NCI-H69 (cell line): ENCODE data around the gene MIPEP.
"Not testable (repeated sequence)": the region's sequence is repeated elsewhere in the genome, so short reads cannot be mapped to it uniquely, and the experiment has no call there.

Experiments used
- DNase-seq: peaks from one replicate; lab custom pipeline; 2025; lab: John Stamatoyannopoulos, UW

Gene MIPEP

GRCh38 chr13:23889615-23890607 is 711 bp upstream of the MIPEP start:
- DNase-seq = peak; percentile 38

GRCh38 chr13:23884361-23884760 is 4.8 kb downstream of the MIPEP start:
- DNase-seq = not testable (repeated sequence)

- DNase-seq = no peak
Measured at GRCh38 chr13:23883255-23883654, 5.9 kb downstream of the MIPEP start.

- DNase-seq = not testable (repeated sequence)
Measured at GRCh38 chr13:23881402-23881800, 7.8 kb downstream of the MIPEP start.

GRCh38 chr13:23880493-23881401 is 8.5 kb downstream of the MIPEP start:
- not testable (repeated sequence) for DNase-seq

- no peak for DNase-seq
Measured at GRCh38 chr13:23877286-23877685, 11.9 kb downstream of the MIPEP start.

GRCh38 chr13:23876265-23876664 is 12.9 kb downstream of the MIPEP start:
- DNase-seq = peak; percentile 9

- peak; percentile 37 for DNase-seq
Measured at GRCh38 chr13:23871616-23872220, 17.5 kb downstream of the MIPEP start.

GRCh38 chr13:23870356-23871140 is 18.7 kb downstream of the MIPEP start:
- DNase-seq = no peak

GRCh38 chr13:23868521-23868920 is 20.7 kb downstream of the MIPEP start:
- no peak for DNase-seq

GRCh38 chr13:23867027-23867491 is 22.1 kb downstream of the MIPEP start:
- no peak for DNase-seq

- no peak for DNase-seq
Measured at GRCh38 chr13:23866420-23867026, 22.7 kb downstream of the MIPEP start.

GRCh38 chr13:23865906-23866305 is 23.3 kb downstream of the MIPEP start:
- DNase-seq = no peak

- DNase-seq = no peak
Measured at GRCh38 chr13:23865026-23865425, 24.2 kb downstream of the MIPEP start.

GRCh38 chr13:23861310-23861709 is 27.9 kb downstream of the MIPEP start:
- no peak for DNase-seq

GRCh38 chr13:23859904-23860303 is 29.3 kb downstream of the MIPEP start:
- no peak for DNase-seq

- DNase-seq = no peak
Measured at GRCh38 chr13:23859455-23859854, 29.7 kb downstream of the MIPEP start.

- DNase-seq = no peak
Measured at GRCh38 chr13:23858546-23858945, 30.7 kb downstream of the MIPEP start.

GRCh38 chr13:23856008-23856750 is 33.0 kb downstream of the MIPEP start:
- peak; percentile 10 for DNase-seq

GRCh38 chr13:23855360-23855759 is 33.8 kb downstream of the MIPEP start:
- DNase-seq = no peak
